Kidney glomerular epithelial cell (primary cell): ENCODE results near the gene POLG2.
"Not testable (repeated sequence)": the region's sequence is repeated elsewhere in the genome, so short reads cannot be mapped to it uniquely, and the experiment has no call there.

Experiments used
- DNase-seq: peaks from one replicate; lab custom pipeline; 2025; lab: John Stamatoyannopoulos, UW

POLG2 gene

GRCh38 chr17:64505340-64506200, 8.7 kb upstream of the POLG2 start:
- peak; percentile 69 for DNase-seq

- DNase-seq, result no peak
Observed at GRCh38 chr17:64504769-64505339, 8.0 kb upstream of the POLG2 start.

DNA sequence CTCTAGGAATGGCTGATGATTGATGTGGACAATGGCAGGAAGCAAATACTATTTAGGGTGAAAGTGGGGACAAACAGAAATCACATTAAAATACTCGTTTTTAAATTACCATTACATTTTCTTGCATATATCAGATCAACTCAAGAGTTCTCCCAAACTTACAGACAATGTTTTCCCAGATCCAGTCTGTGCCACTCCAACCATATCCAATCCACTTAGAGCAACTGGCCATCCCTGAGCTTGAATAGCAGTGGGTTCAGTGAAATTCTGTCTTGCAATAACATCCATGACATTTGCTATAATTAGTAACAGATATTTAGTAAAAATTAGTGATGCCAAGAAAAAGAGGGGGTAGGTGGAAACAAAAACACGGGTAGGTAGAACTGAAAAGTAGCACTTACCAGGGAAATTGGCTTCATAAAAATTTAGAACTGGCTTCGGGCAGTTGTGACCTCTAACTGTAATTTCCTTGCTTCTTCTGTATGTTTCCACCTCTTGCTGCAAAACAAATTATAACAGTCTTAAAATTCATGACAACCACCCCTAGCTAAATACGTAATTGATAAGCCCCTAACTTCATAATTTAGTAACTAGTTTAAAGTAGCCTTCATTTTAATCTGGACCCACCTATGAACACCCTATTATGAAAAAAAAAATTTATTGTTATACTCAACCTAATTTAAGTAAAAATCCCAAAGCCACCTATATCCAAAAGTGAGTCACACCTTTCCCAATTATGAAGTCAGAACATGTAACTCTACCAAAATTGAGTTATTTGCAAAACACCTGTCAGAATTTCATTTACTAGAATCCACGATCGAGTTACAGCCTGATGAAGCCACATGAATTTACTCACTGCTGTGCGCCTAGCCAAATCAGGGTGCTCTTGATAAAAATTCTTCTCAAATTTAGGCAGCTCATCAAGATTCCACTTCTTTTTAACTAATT, 7.2 kb upstream of the POLG2 start:
- no peak for DNase-seq

GRCh38 chr17:64503341-64503740, 6.5 kb upstream of the POLG2 start:
- no peak for DNase-seq

- DNase-seq, result no peak
Observed at GRCh38 chr17:64502809-64503208, 6.0 kb upstream of the POLG2 start.

DNA sequence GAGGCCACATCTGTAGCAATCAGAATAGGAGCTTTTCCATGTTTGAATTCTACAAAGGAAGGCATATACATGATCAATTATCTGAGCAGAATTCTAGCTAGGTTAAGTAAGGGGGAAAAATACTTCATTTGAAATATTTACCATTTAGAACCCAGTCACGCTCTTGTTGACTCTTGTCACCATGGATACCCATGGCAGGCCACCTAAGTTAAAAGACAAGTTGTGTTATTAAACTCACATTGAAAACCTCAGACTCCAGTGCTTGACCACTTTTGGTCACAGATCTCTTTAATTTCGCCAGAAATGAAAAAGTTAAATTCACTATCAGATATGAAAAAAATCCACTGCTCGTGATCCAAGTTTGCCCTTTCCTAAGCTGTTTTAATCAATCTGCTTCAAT, 5.2 kb upstream of the POLG2 start:
- DNase-seq, result no peak

- no peak for DNase-seq
Observed at GRCh38 chr17:64500862-64501765, 4.3 kb upstream of the POLG2 start.

DNA sequence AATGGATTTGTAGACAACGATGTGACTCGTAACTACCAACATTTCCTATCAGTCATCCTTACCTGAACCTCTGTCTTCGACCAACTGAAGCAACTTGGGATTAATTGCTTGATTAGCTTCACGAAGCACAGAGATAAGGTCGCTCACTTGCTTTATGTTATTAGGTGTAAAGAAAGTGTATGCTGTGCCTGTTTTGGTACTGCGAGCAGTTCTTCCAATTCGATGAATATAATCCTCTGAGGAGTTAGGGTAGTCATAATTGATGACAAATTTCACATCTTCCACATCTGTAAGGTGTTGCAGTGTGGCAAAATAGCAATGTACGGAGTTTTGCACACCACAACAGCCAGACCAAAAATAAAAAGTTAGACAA, 3.6 kb upstream of the POLG2 start:
- DNase-seq, result no peak

DNA sequence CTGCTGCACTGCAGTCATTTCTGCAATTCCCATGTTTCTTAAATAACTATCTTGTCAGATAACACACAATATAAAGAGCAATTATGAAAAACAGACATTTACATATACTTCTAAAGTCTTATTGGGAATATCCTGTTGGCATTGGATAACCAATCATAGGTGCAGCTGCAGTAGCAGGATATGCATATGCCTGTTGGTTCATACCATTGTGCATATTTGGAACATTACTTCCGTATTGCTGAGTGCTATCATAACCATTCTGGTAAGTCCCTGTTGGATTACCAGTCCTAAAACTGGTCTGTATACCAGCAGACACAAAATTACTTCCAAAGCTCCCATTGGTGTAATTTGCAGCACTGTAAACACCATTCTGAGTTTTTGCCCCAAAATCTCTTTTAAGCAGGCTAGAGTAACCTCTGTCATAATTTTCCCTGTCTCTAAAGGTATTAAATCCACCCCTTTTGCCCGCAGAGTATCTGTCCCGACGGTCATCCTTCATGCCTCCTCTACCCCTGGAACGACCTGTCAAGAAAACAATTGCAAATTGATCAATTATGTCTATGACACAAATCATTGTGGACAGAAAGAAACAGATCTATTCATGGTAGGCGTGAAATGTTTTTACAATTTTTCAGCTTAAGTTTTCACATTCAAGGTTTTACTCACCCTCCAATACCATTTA, 3.1 kb upstream of the POLG2 start:
- no peak for DNase-seq

DNA sequence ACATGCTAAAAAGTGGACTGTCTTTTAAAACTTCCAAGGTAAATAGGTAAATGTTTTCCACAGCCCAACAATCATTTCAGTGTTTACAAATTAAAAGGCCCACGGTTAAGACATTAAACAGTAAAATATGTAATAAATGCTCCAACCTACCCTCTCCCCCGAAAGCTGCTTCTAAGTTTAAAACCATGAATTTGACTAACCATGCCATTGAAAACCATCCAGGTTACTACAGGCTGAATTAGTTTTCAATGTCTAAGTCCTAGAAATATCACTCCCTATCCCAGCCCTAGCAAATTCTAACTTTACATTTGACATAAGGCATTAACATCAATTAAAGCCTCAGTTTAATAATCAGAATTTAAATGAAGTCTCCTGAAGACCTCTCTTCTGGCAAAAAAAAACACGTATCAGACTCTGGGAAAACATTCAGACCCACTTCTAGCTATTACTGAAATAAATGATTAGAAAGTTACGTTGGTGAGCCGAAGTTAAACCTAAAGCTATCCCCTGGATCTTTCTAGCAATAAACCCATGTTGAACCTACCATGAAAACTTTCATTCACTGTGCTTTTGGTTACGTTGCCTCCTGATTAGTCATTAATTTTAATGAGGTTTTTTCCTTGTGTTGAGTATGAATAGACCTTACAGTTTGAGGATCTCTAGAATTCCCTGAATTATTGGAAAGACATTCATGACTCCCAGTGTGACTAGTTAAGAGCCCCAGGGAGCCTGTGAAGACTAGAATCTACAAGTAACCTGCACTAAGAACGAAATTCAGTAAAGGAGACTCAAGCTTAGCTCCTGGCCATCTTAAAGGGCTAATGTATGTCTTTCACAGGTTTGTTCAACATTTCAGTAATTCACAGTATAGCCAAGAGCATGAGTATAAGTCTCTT, 1.7 kb upstream of the POLG2 start:
- no peak for DNase-seq

- no peak for DNase-seq
Observed at GRCh38 chr17:64497565-64498035, 746 bp upstream of the POLG2 start.

DNA sequence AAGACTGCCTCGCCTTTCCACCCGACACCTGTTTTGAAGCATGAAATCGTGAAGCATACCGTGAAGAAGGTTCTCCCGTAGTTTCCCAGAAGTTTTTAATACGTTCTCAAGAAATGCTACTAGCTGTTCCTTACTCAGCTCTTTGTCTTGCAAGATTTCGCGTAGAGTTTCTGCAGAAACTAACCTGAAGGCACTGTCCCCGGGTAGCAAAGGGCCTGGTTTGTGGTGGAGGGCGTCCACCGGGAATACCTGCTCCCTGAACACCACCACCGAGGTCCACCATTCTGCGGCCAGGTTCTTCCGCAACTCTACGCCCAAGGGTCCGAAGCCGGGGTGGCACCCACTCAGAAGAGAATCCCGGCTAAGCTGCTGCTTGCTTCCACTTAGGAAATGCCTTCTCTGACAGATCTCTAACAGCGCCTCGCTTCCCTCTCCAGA, 487 bp downstream of the POLG2 start:
- DNase-seq, result no peak

DNA sequence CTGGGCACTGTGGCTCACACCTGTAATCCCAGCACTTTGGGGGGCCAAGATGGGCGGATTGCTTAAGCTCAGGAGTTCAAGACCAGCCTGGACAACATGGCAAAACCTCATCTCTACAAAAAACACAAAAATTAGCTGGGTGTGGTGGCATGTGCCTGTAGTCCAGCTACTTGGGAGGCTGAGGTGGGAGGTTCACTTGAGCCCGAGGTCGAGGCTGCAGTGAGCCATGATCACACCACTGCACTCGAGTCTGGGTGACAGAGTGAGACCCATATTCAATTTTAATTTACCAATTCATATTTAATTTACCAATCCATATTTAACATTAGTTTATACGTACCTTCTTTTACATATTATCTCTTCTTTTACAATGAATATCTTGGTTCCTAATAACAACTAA, 1.6 kb downstream of the POLG2 start:
- not testable (repeated sequence) for DNase-seq

GRCh38 chr17:64494121-64494520, 2.7 kb downstream of the POLG2 start:
- DNase-seq, result no peak

DNA sequence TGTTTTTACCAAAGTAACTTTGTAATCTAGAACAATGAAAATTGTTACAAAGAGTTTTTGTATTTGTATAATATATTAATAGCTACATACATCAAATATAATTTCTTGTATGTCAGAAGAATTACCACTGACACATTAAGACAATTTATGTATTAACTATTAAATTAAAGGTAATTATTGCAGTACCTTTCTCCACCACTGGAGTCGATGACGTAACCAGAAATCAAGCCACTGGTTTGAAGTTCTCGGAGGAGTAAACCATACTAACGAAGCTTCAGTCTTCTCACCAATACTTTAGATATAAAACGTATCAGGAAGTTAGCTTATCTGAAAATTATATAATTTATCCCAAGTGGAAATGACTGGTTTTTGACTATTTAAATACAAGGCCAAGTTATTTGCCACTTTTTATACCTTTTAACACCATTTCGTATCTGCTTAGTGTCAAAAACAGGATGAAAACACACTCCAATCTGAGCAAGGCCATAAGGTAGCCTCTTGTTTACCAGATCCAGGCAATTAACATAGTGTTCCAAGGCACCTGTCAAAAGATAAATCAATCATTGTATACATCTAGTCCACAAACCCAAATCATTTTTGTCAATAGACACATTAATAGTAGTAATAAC, 4.3 kb downstream of the POLG2 start:
- no peak for DNase-seq

DNA sequence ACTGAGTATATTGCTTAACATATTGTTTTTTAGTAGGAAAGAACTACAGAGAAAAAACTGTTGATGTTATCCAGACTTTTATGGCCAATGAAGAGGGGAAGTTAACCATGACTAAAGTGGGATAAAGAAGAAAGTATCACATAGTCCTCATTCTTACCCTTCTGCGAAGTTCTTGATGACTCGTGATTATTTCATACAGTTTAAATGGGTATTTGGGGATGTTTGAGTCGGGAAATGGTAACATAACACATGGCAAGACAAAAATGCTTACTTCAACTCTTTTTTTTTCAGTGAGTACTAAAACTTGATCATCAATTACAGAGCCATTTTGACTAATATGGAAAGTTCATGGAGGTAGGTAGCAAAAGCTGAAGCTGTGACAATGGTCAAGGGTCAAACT, 4.9 kb downstream of the POLG2 start:
- DNase-seq, result no peak

DNA sequence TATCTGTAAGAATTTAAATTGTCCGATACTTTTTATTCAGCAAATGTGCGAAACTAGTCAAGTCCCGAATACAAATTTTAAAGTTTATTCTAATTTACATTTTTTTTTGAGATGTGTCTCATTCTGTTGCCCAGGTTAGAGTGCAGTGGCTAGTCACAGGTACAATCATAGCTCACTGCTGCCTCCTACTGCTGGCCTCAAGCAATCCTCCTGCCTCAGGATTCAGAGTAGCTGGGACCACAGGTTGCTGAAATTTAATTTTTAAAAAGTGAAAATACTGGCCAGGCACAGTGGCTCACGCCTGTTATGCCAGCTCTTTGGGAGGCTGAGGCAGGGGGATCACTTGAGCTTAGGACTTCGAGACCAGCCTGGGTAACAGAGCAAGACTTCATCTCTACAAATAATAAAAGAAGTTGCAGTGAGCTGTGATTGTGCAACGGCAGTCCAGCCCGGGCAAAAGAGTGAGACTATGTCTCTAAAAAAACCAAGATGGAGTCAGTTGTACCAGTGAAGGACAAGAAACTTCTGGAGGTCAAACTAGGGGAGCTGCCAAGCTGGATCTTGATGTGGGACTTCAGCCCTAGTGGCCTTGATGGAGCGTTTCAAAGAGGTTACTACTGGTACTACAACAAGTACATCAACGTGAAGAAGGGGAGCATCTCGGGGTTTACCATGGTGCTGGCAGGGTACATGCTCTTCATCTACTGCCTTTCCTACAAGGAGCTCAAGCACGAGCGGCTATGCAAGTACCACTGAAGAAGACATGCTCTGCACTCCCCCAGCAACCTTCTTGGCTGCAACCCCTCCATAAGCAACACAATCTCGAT, 5.6 kb downstream of the POLG2 start:
- DNase-seq, result no peak

- DNase-seq, result no peak
Observed at GRCh38 chr17:64488301-64488700, 8.6 kb downstream of the POLG2 start.
